Measurements from ENCODE around the gene MAPKAPK3. TPM values are rescaled to one million over a fixed set of nuclear protein-coding genes. Genes with fewer than 3 reads are reported as not detected.
"Not testable (repeated sequence)": the region's sequence is repeated elsewhere in the genome, so short reads cannot be mapped to it uniquely, and the experiment has no call there.

Gene MAPKAPK3
- total and polyA plus RNA-seq, 2 experiments from 2014 or later: 33.2 to 72.1 TPM

DNA sequence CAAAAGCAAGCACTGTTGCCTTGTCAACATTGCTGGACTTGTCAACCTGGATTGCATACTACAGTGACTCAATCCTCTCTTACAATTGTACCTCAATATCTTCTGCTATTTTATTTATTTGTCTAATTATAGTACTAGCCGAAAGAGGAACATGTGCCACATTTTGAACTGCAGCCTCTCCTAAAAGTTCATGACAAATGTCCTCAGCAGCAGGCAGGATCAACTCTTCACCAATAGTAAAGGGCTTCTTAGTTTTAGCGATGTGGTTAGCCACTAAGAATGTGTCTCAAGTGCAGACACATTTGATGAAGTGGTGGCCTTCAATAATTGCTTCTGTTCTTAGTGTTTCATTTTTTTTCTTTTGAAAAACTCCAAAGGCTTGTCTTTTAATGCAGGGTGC is 71.0 kb downstream of the MAPKAPK3 start:
- Histone ChIP-seq H3F3A (ENCODE audit: insufficient read depth) (no peaks in the 10 kb centered on the region), H3K9me2 (ENCODE audit: insufficient read depth) (no peaks in the 10 kb centered on the region), H3K4me1 (ENCODE audit: insufficient read depth) (no peaks in the 10 kb centered on the region), H3K27ac (no peak overlapping the region), H2AFZ (no peak overlapping the region), H3K4me2 (ENCODE audit: unreplicated experiment) (no peak overlapping the region), H3K27me3 (replicated peaks; ENCODE audit: insufficient read depth) (0 out of 2 replicates have a peak, but pooled peaks cover 4% of the 10 kb centered on the region), H3K9me3 (ENCODE audit: low read depth) (no peaks in the 10 kb centered on the region), H4K20me1 (ENCODE audit: insufficient read depth) (no peaks in the 10 kb centered on the region), H3K36me3 (ENCODE audit: low read depth) (no peaks in the 10 kb centered on the region), H3K9ac (no peak overlapping the region), H3K4me3 (no peak overlapping the region), H3K79me2 (ENCODE audit: insufficient read depth) (no peaks in the 10 kb centered on the region)
- no peak for DNase-seq
- TF ChIP-seq EZH2phosphoT487 (IDR thresholded peaks at IDR 0.05; ENCODE audit: insufficient read depth, low read depth): no peak
- TF ChIP-seq EZH2 (IDR thresholded peaks at IDR 0.05; ENCODE audit: insufficient read depth, poor library complexity, severe bottlenecking): no peak
- in situ Hi-C loops (cut with MboI): no loop called here
- WGBS, 2 experiments (ENCODE audit: low coverage in 1 of 2, low lambda C conversion rate in 2 of 2, missing lambda C conversion rate in 2 of 2): 69 to 73% methylated on average over 2 of the region's 2 CpGs

DNA sequence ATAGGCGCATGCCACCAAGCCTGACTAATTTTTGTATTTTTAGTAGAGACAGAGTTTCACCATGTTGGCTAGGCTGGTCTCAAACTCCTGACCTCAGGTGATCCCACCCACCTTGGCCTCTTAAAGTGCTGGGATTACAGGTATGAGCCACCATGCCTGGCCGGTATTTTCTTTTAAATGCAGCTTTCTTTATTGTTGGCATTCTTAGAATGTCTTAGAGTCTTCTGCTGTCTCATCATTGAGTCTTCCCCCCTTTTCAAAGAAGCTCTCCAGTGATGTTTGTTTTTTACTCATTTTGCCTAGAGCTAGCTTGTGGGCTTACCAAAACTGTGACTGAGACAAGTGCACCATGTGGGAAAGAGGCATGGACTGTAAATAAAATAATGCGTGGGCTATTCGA is 71.7 kb downstream of the MAPKAPK3 start:
- in situ Hi-C loops (cut with MboI); DNase-seq; H3K4me3 ChIP-seq: not testable (repeated sequence)

DNA sequence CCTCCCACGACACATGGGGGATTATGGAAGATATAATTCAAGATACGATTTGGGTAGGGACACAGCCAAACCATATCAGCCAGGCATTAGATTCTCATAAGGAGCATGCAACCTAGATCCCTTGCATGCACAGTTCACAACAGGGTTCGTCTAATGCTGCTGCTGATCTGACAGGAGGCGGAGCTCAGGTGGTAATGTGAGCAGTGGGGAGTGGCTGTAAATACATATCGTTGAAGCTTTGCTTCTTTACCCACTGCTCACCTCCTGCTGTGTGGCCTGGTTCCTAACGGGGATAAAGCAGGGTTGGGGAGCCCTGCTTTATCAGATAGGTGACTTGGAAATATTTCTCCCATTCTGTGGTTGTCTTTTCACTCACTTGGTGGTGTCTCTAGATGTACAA is 72.6 kb downstream of the MAPKAPK3 start:
- H3K9me3 ChIP-seq (ENCODE audit: low read depth): no peaks in the 10 kb centered on the region
- no peak overlapping the region for H2AFZ ChIP-seq
- no peaks in the 10 kb centered on the region for H3K9me2 ChIP-seq (ENCODE audit: insufficient read depth)
- TF ChIP-seq EZH2phosphoT487 (IDR thresholded peaks at IDR 0.05; ENCODE audit: insufficient read depth, low read depth): no peak
- no peak for TF ChIP-seq EZH2 (IDR thresholded peaks at IDR 0.05; ENCODE audit: insufficient read depth, poor library complexity, severe bottlenecking)
- H3K36me3 ChIP-seq (ENCODE audit: low read depth): no peaks in the 10 kb centered on the region
- no peaks in the 10 kb centered on the region for H3K79me2 ChIP-seq (ENCODE audit: insufficient read depth)
- no peaks in the 10 kb centered on the region for H3K4me1 ChIP-seq (ENCODE audit: insufficient read depth)
- no peak overlapping the region for H3K9ac ChIP-seq
- H3K4me2 ChIP-seq (ENCODE audit: unreplicated experiment): no peak overlapping the region
- H3K27ac ChIP-seq: no peak overlapping the region
- no peaks in the 10 kb centered on the region for H4K20me1 ChIP-seq (ENCODE audit: insufficient read depth)
- no peak for DNase-seq
- no peak overlapping the region for H3K4me3 ChIP-seq
- no peaks in the 10 kb centered on the region for H3F3A ChIP-seq (ENCODE audit: insufficient read depth)
- in situ Hi-C loops (cut with MboI): no loop called here
- WGBS, 2 experiments (ENCODE audit: low coverage in 1 of 2, low lambda C conversion rate in 2 of 2, missing lambda C conversion rate in 2 of 2): 20 to 23% methylated on average over 6 of the region's 6 CpGs
- no peaks in the 10 kb centered on the region for H3K27me3 ChIP-seq (replicated peaks; ENCODE audit: insufficient read depth)

More for the DNA sequence above, 71.7 kb downstream of the MAPKAPK3 start:
- not testable (repeated sequence) for H3K27ac ChIP-seq; H3K36me3 ChIP-seq (ENCODE audit: low read depth); H3K4me2 ChIP-seq (ENCODE audit: unreplicated experiment); H3K9me3 ChIP-seq (ENCODE audit: low read depth); H3K4me1 ChIP-seq (ENCODE audit: insufficient read depth); H3K79me2 ChIP-seq (ENCODE audit: insufficient read depth); H3K9ac ChIP-seq; H2AFZ ChIP-seq; H3K9me2 ChIP-seq (ENCODE audit: insufficient read depth); H4K20me1 ChIP-seq (ENCODE audit: insufficient read depth); H3K27me3 ChIP-seq (replicated peaks; ENCODE audit: insufficient read depth); H3F3A ChIP-seq (ENCODE audit: insufficient read depth)
- WGBS, 2 experiments (ENCODE audit: low coverage in 1 of 2, low lambda C conversion rate in 2 of 2, missing lambda C conversion rate in 2 of 2): 84 to 87% methylated on average over 4 of the region's 4 CpGs

DNA sequence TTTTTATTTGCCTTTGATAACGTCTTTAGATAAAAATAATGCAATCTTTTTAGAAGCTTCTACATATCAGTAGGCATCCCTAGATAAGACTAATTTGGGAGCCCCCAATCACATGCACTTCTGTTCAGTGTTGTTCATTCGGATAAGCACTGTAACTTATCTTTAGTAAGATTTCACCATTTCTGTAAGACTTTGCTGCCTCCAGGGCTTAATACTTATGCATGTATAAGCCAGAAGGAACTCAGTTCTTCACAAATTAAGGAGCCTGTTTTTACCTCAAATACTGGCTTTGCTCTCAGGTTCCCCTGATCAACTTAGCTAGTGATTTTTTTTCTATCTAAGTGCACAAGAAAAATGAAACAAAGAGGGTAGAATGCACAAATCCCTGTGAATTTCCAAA is 78.1 kb downstream of the MAPKAPK3 start:
- 51 to 59% methylated on average over 2 of the region's 2 CpGs for WGBS, 2 experiments (ENCODE audit: low coverage in 1 of 2, low lambda C conversion rate in 2 of 2, missing lambda C conversion rate in 2 of 2)
- H3K27ac ChIP-seq: no peak overlapping the region
- no peaks in the 10 kb centered on the region for H3K9me3 ChIP-seq (ENCODE audit: low read depth)
- H2AFZ ChIP-seq: no peak overlapping the region
- TF ChIP-seq EZH2 (IDR thresholded peaks at IDR 0.05; ENCODE audit: insufficient read depth, poor library complexity, severe bottlenecking): no peak
- no peak for TF ChIP-seq EZH2phosphoT487 (IDR thresholded peaks at IDR 0.05; ENCODE audit: insufficient read depth, low read depth)
- H3K4me1 ChIP-seq (ENCODE audit: insufficient read depth): no peaks in the 10 kb centered on the region
- H3K36me3 ChIP-seq (ENCODE audit: low read depth): no peaks in the 10 kb centered on the region
- H3K9me2 ChIP-seq (ENCODE audit: insufficient read depth): no peaks in the 10 kb centered on the region
- H3K79me2 ChIP-seq (ENCODE audit: insufficient read depth): no peaks in the 10 kb centered on the region
- no peak for DNase-seq
- H3K9ac ChIP-seq: no peak overlapping the region
- H3K4me3 ChIP-seq: no peak overlapping the region
- no peaks in the 10 kb centered on the region for H3F3A ChIP-seq (ENCODE audit: insufficient read depth)
- no peaks in the 10 kb centered on the region for H3K27me3 ChIP-seq (replicated peaks; ENCODE audit: insufficient read depth)
- no peak overlapping the region for H3K4me2 ChIP-seq (ENCODE audit: unreplicated experiment)
- in situ Hi-C loops (cut with MboI): no loop called here
- no peaks in the 10 kb centered on the region for H4K20me1 ChIP-seq (ENCODE audit: insufficient read depth)

DNA sequence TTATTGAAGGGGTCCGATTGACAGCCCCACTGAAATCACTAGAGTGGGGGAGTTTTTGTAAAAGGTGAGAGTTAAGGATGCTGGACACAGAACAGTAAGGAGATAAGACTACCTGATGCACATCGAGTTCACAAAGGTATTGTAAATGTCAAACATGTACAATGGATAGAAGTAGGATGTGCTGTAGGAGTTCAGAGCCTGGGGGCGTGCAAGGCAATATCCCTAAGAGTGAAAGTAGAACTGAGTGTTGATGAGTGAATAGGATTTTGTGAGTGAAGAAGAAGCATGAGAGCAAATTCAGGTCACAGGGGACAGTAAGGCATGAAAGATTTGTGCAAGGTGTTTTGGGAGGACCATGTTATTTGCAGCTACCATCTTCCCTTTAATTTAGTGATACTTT is 79.3 kb downstream of the MAPKAPK3 start:
- no peak overlapping the region for H3K27ac ChIP-seq
- DNase-seq: no peak
- no peaks in the 10 kb centered on the region for H4K20me1 ChIP-seq (ENCODE audit: insufficient read depth)
- H3K4me1 ChIP-seq (ENCODE audit: insufficient read depth): no peaks in the 10 kb centered on the region
- no peak for TF ChIP-seq EZH2 (IDR thresholded peaks at IDR 0.05; ENCODE audit: insufficient read depth, poor library complexity, severe bottlenecking)
- TF ChIP-seq EZH2phosphoT487 (IDR thresholded peaks at IDR 0.05; ENCODE audit: insufficient read depth, low read depth): no peak
- 45 to 52% methylated on average over 3 of the region's 3 CpGs for WGBS, 2 experiments (ENCODE audit: low coverage in 1 of 2, low lambda C conversion rate in 2 of 2, missing lambda C conversion rate in 2 of 2)
- no peak overlapping the region for H3K4me3 ChIP-seq
- no peaks in the 10 kb centered on the region for H3F3A ChIP-seq (ENCODE audit: insufficient read depth)
- no peak overlapping the region for H3K4me2 ChIP-seq (ENCODE audit: unreplicated experiment)
- in situ Hi-C loops (cut with MboI): no loop called here
- no peak overlapping the region for H2AFZ ChIP-seq
- H3K36me3 ChIP-seq (ENCODE audit: low read depth): no peaks in the 10 kb centered on the region
- H3K79me2 ChIP-seq (ENCODE audit: insufficient read depth): no peaks in the 10 kb centered on the region
- no peaks in the 10 kb centered on the region for H3K27me3 ChIP-seq (replicated peaks; ENCODE audit: insufficient read depth)
- no peaks in the 10 kb centered on the region for H3K9me2 ChIP-seq (ENCODE audit: insufficient read depth)
- H3K9me3 ChIP-seq (ENCODE audit: low read depth): no peaks in the 10 kb centered on the region
- no peak overlapping the region for H3K9ac ChIP-seq

Measured in GM23248 (cell line).